Activated naive CD4-positive, alpha-beta T cell treated with anti-CD3 and anti-CD28 coated beads for 36 hours (primary cell): ENCODE measurements around the gene INTS15. TPM values are rescaled to one million over a fixed set of nuclear protein-coding genes. Genes with fewer than 3 reads are reported as not detected.
"Not testable (repeated sequence)": the region's sequence is repeated elsewhere in the genome, so short reads cannot be mapped to it uniquely, and the experiment has no call there.

Experiments
- CTCF ChIA-PET: fragments of 350-600 bp; sonication (Branson Sonifier 250); formaldehyde crosslinking; loops from one replicate; lab custom pipeline; 2021; ENCODE audit warnings: antibody characterized with exemption; lab: Charles Lee
- DNase-seq: peaks from one replicate; pipeline ENCODE4 v3.0.0-alpha.2; 2020
- H3K27ac Mint-ChIP-seq: one replicate; pipeline ENCODE4 v1.8.0; 2021; ENCODE audit warnings: mild to moderate bottlenecking, mixed read lengths
- H3K27me3 Mint-ChIP-seq: one replicate; pipeline ENCODE4 v1.8.0; 2021; ENCODE audit warnings: low read depth, mixed read lengths
- H3K36me3 Mint-ChIP-seq: one replicate; pipeline ENCODE4 v1.8.0; 2021; ENCODE audit warnings: low read depth, mixed read lengths
- H3K4me1 Mint-ChIP-seq: one replicate; pipeline ENCODE4 v1.8.0; 2021; ENCODE audit warnings: low read depth, mixed read lengths
- H3K4me3 Mint-ChIP-seq: one replicate; pipeline ENCODE4 v1.8.0; 2021; ENCODE audit warnings: mild to moderate bottlenecking, moderate library complexity, mixed read lengths
- H3K9me3 Mint-ChIP-seq: one replicate; pipeline ENCODE4 v1.8.0; 2021; ENCODE audit warnings: mixed read lengths
- intact Hi-C: fragments of 100-400 bp; cut with micrococcal nuclease; formaldehyde crosslinking; loops from one replicate; pipeline ENCODE4 v1.15.1; 2023
- total RNA-seq, 2 experiments: library from RNA; stranded (reverse); gene quantifications; one replicate each; pipeline ENCODE4 v1.2.3, GENCODE V29; 2021

Gene INTS15
- total RNA-seq, 2 experiments from 2014 or later, result 24.9 to 27.5 TPM

GRCh38 chr7:6578114-6579084 lies 11.4 kb upstream of the INTS15 start:
- H3K9me3 Mint-ChIP-seq, result no peaks in the 10 kb centered on the region
- intact Hi-C loops, result no loop called here
- CTCF ChIA-PET, result interaction anchor here (0.6 to 1.9 kb wide), 3 partner anchors 12 to 23 kb away, joined by 3 to 8 read pairs (median 3); partner anchors contain the start of gene INTS15

GRCh38 chr7:6579446-6579845 lies 10.4 kb upstream of the INTS15 start:
- CTCF ChIA-PET, result no interaction called here
- Mint-ChIP-seq H3K4me3 (peak overlapping the region; percentile 84), H3K9me3 (no peaks in the 10 kb centered on the region), H3K27ac (no peak overlapping the region), H3K4me1 (peaks cover 20% of the 10 kb centered on the region), H3K27me3 (no peaks in the 10 kb centered on the region), H3K36me3 (peaks cover 18% of the 10 kb centered on the region)
- no peak for DNase-seq
- intact Hi-C loops, result no loop called here

More at GRCh38 chr7:6578114-6579084, 11.4 kb upstream of the INTS15 start:
- Mint-ChIP-seq H3K36me3 (peaks cover 14% of the 10 kb centered on the region), H3K4me3 (peak overlapping the region; percentile 84), H3K27me3 (no peaks in the 10 kb centered on the region), H3K27ac (peak overlapping the region; percentile 92), H3K4me1 (peaks cover 20% of the 10 kb centered on the region)
- no peak for DNase-seq

- CTCF ChIA-PET, result not testable (repeated sequence)
These were observed 3.9 kb upstream of the INTS15 start for GRCh38 chr7:6585746-6586432.

GRCh38 chr7:6588566-6588965 lies 1.3 kb upstream of the INTS15 start:
- intact Hi-C loops, result no loop called here
- Mint-ChIP-seq H3K27me3 (no peaks in the 10 kb centered on the region), H3K27ac (no peak overlapping the region), H3K4me1 (peaks cover 22% of the 10 kb centered on the region), H3K4me3 (no peak overlapping the region), H3K36me3 (peaks cover 32% of the 10 kb centered on the region), H3K9me3 (no peaks in the 10 kb centered on the region)
- DNase-seq, result no peak
- CTCF ChIA-PET, result no interaction called here

More at GRCh38 chr7:6585746-6586432, 3.9 kb upstream of the INTS15 start:
- H3K27me3 Mint-ChIP-seq, intact Hi-C loops, H3K9me3 Mint-ChIP-seq, H3K4me3 Mint-ChIP-seq, DNase-seq, H3K4me1 Mint-ChIP-seq: not testable (repeated sequence)
- Mint-ChIP-seq H3K36me3 (peaks cover 32% of the 10 kb centered on the region), H3K27ac (peak overlapping the region; percentile 39)

GRCh38 chr7:6589151-6589828 lies 531 bp upstream of the INTS15 start:
- intact Hi-C loops, result no loop called here
- H3K4me3 Mint-ChIP-seq, result peak overlapping the region; percentile 49
- peaks cover 22% of the 10 kb centered on the region for H3K4me1 Mint-ChIP-seq
- H3K9me3 Mint-ChIP-seq, result no peaks in the 10 kb centered on the region
- DNase-seq, result no peak
- peaks cover 33% of the 10 kb centered on the region for H3K36me3 Mint-ChIP-seq
- peak overlapping the region; percentile 24 for H3K27ac Mint-ChIP-seq
- CTCF ChIA-PET, result interaction anchor here (1.0 to 3.0 kb wide), 6 partner anchors 8 to 733 kb away, joined by 3 to 9 read pairs (median 4); no protein-coding TSS in a partner anchor
- H3K27me3 Mint-ChIP-seq, result no peaks in the 10 kb centered on the region

- intact Hi-C loops, result loop anchor here (1.0 to 5.0 kb wide), 5 partner anchors 13 to 733 kb away; partner anchors contain the start of genes ZDHHC4, ZNF12 and ZNF316
- no peak for DNase-seq
- H3K4me3 Mint-ChIP-seq, result peak overlapping the region; percentile 83
- peaks cover 29% of the 10 kb centered on the region for H3K36me3 Mint-ChIP-seq
- no peaks in the 10 kb centered on the region for H3K9me3 Mint-ChIP-seq
- no peaks in the 10 kb centered on the region for H3K27me3 Mint-ChIP-seq
- H3K4me1 Mint-ChIP-seq, result peaks cover 22% of the 10 kb centered on the region
- CTCF ChIA-PET, result interaction anchor here (0.6 to 3.0 kb wide), 10 partner anchors 10 to 734 kb away, joined by 3 to 9 read pairs (median 4); partner anchors contain the start of gene ZDHHC4
- peak overlapping the region; percentile 76 for H3K27ac Mint-ChIP-seq
These were observed 857 bp downstream of the INTS15 start for GRCh38 chr7:6590645-6591110.

- Mint-ChIP-seq H3K4me3 (no peak overlapping the region), H3K36me3 (peaks cover 35% of the 10 kb centered on the region), H3K4me1 (peaks cover 3% of the 10 kb centered on the region), H3K9me3 (no peaks in the 10 kb centered on the region), H3K27ac (no peak overlapping the region), H3K27me3 (no peaks in the 10 kb centered on the region)
- CTCF ChIA-PET, result interaction anchor here (0.6 to 1.3 kb wide), 4 partner anchors 24 to 1139 kb away, joined by 3 to 7 read pairs (median 5); no protein-coding TSS in a partner anchor
- no peak for DNase-seq
- intact Hi-C loops, result no loop called here
These were observed 10.3 kb downstream of the INTS15 start for GRCh38 chr7:6600093-6600492.

GRCh38 chr7:6604458-6604857 lies 14.6 kb downstream of the INTS15 start:
- DNase-seq, result no peak
- H3K27ac Mint-ChIP-seq, result no peak overlapping the region
- H3K4me3 Mint-ChIP-seq, result no peak overlapping the region
- H3K4me1 Mint-ChIP-seq, result peaks cover 3% of the 10 kb centered on the region
- CTCF ChIA-PET, result no interaction called here
- intact Hi-C loops, result no loop called here
- H3K27me3 Mint-ChIP-seq, result no peaks in the 10 kb centered on the region
- H3K9me3 Mint-ChIP-seq, result no peaks in the 10 kb centered on the region
- H3K36me3 Mint-ChIP-seq, result peaks cover 25% of the 10 kb centered on the region

- DNase-seq, result no peak
- Mint-ChIP-seq H3K4me1 (peaks cover 2% of the 10 kb centered on the region), H3K9me3 (no peaks in the 10 kb centered on the region), H3K4me3 (no peak overlapping the region), H3K27me3 (no peaks in the 10 kb centered on the region), H3K27ac (no peak overlapping the region), H3K36me3 (peaks cover 19% of the 10 kb centered on the region)
- CTCF ChIA-PET, result no interaction called here
- intact Hi-C loops, result no loop called here
These were observed 17.2 kb downstream of the INTS15 start for GRCh38 chr7:6606866-6607583.

GRCh38 chr7:6607651-6608051 lies 17.8 kb downstream of the INTS15 start:
- no peak overlapping the region for H3K27ac Mint-ChIP-seq
- H3K27me3 Mint-ChIP-seq, result no peaks in the 10 kb centered on the region
- H3K4me1 Mint-ChIP-seq, result peaks cover 2% of the 10 kb centered on the region
- H3K4me3 Mint-ChIP-seq, result no peak overlapping the region
- intact Hi-C loops, result no loop called here
- DNase-seq, result no peak
- H3K9me3 Mint-ChIP-seq, result no peaks in the 10 kb centered on the region
- CTCF ChIA-PET, result no interaction called here
- peaks cover 15% of the 10 kb centered on the region for H3K36me3 Mint-ChIP-seq

GRCh38 chr7:6608081-6608480 lies 18.3 kb downstream of the INTS15 start:
- DNase-seq, result no peak
- no peak overlapping the region for H3K27ac Mint-ChIP-seq
- H3K4me3 Mint-ChIP-seq, result no peak overlapping the region
- intact Hi-C loops, result no loop called here
- no peaks in the 10 kb centered on the region for H3K27me3 Mint-ChIP-seq
- CTCF ChIA-PET, result no interaction called here
- no peaks in the 10 kb centered on the region for H3K9me3 Mint-ChIP-seq
- H3K36me3 Mint-ChIP-seq, result peaks cover 14% of the 10 kb centered on the region
- peaks cover 2% of the 10 kb centered on the region for H3K4me1 Mint-ChIP-seq
